ENCODE results near the gene FAM98B. TPM values are rescaled to one million over a fixed set of nuclear protein-coding genes. Genes with fewer than 3 reads are reported as not detected.

FAM98B gene
- total RNA-seq, 1 experiment from 2014 or later: 50.0 TPM

GRCh38 chr15:38406436-38406835 lies 47.5 kb upstream of the FAM98B start:
- H2AFZ ChIP-seq (ENCODE audit: low read length): no peak overlapping the region
- no peak overlapping the region for H4K5ac ChIP-seq (ENCODE audit: insufficient read length, low read depth, low read length)
- TF ChIP-seq, protein P1, sequence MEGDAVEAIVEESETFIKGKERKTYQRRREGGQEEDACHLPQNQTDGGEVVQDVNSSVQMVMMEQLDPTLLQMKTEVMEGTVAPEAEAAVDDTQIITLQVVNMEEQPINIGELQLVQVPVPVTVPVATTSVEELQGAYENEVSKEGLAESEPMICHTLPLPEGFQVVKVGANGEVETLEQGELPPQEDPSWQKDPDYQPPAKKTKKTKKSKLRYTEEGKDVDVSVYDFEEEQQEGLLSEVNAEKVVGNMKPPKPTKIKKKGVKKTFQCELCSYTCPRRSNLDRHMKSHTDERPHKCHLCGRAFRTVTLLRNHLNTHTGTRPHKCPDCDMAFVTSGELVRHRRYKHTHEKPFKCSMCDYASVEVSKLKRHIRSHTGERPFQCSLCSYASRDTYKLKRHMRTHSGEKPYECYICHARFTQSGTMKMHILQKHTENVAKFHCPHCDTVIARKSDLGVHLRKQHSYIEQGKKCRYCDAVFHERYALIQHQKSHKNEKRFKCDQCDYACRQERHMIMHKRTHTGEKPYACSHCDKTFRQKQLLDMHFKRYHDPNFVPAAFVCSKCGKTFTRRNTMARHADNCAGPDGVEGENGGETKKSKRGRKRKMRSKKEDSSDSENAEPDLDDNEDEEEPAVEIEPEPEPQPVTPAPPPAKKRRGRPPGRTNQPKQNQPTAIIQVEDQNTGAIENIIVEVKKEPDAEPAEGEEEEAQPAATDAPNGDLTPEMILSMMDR (conservative IDR thresholded peaks at IDR 0.05): no peak

More at GRCh38 chr15:38406436-38406835, 47.5 kb upstream of the FAM98B start:
- no peak for DNase-seq
- Histone ChIP-seq H3K4ac (ENCODE audit: low read depth, low read length) (no peak overlapping the region), H2BK120ac (ENCODE audit: low read depth, low read length, poor library complexity, severe bottlenecking) (no peak overlapping the region), H3K18ac (ENCODE audit: insufficient read length, low read depth, low read length) (no peak overlapping the region), H4K20me1 (ENCODE audit: control insufficient read depth, insufficient read depth, insufficient read length) (no peaks in the 10 kb centered on the region), H3K79me2 (ENCODE audit: insufficient read depth, low read length) (no peaks in the 10 kb centered on the region), H2BK12ac (ENCODE audit: insufficient read length, low read depth, low read length) (no peak overlapping the region), H4K91ac (ENCODE audit: insufficient read length, low read depth, low read length) (no peak overlapping the region), H3K23ac (ENCODE audit: insufficient read length, low read depth, low read length) (no peak overlapping the region), H2BK20ac (ENCODE audit: low read depth, low read length, poor library complexity, severe bottlenecking) (no peak overlapping the region), H2BK15ac (ENCODE audit: low read depth, low read length) (no peak overlapping the region), H3K79me1 (ENCODE audit: insufficient read depth, low read depth, low read length, poor library complexity, severe bottlenecking) (no peaks in the 10 kb centered on the region), H3K23me2 (ENCODE audit: insufficient read length, low read depth, low read length, poor library complexity, severe bottlenecking) (no peaks in the 10 kb centered on the region), H3K14ac (ENCODE audit: insufficient read depth, low read length) (no peak overlapping the region), H3T11ph (ENCODE audit: low read length) (no peak overlapping the region), H3K27ac (ENCODE audit: insufficient read length, low read depth, low read length) (no peak overlapping the region), H2BK5ac (ENCODE audit: insufficient read length, low read length) (no peak overlapping the region), H3K56ac (ENCODE audit: insufficient read length, low read depth, low read length) (no peak overlapping the region), H3K4me2 (ENCODE audit: insufficient read depth, insufficient read length, low read length) (no peak overlapping the region), H3K27me3 (ENCODE audit: insufficient read depth, low read length) (no peaks in the 10 kb centered on the region), H4K8ac (replicated peaks; ENCODE audit: insufficient read length, low read depth, low read length) (no peak overlapping the region), H2AK5ac (ENCODE audit: insufficient read length, low read length) (no peak overlapping the region), H3K9me3 (ENCODE audit: control insufficient read depth, low read depth, low read length) (no peaks in the 10 kb centered on the region), H3K4me1 (ENCODE audit: insufficient read depth, low read length) (no peaks in the 10 kb centered on the region), H3K9ac (ENCODE audit: extremely low read depth, insufficient read length, low read length) (no peak overlapping the region)
- Mint-ChIP-seq H3K4me3 (no peak overlapping the region), H3K9me3 (peaks cover 3 to 8% of the 10 kb centered on the region in 2 experiments), H3K36me3 (ENCODE audit: insufficient read depth in 1 of 3, low read depth in 3 of 3) (peaks cover 0 to 3% (median 0%) of the 10 kb centered on the region in 3 experiments; a peak in 4 of 7 replicates), H3K27me3 (ENCODE audit: low read depth) (no peaks in the 10 kb centered on the region), H3K4me1 (0 out of 4 replicates have a peak, but pooled peaks cover 0 to under 1% of the 10 kb centered on the region in 2 experiments), H3K27ac (no peak overlapping the region)
- WGBS (ENCODE audit: extremely low coverage, insufficient read length, low lambda C conversion rate): no CpG with 5 or more reads among the region's 7 CpGs

Data from H9 (cell line).